Stomach (tissue), 9 donors: ENCODE data around the gene LEMD2. TPM values are rescaled to one million over a fixed set of nuclear protein-coding genes. Genes with fewer than 3 reads are reported as not detected.

Source experiments
- DNase-seq, 2 donors: peaks; one replicate each; pipeline versions ENCODE4 v3.0.0 to v3.0.0-alpha.2; 2013 to 2019
- H3K27ac ChIP-seq, 5 donors: fragments of 200-600 bp in 4 of 5; sonication (generic) in 4 of 5; one replicate each; pipeline ENCODE4 v1.5.1; 2013 to 2019; ENCODE audit warnings: mild to moderate bottlenecking in 1 of 5, moderate library complexity in 1 of 5
- H3K27me3 ChIP-seq, 3 donors: fragments of 200-600 bp; sonication (generic); one replicate each; pipeline ENCODE4 v1.5.1; 2017 to 2019; ENCODE audit warnings: mixed run types in 1 of 3
- H3K36me3 ChIP-seq, 4 donors: fragments of 200-600 bp; sonication (generic); 1 replicate in 3 of 4; 2 replicates in 1 of 4; pipeline ENCODE4 v1.5.1; 2016 to 2019
- H3K4me1 ChIP-seq, 4 donors: fragments of 200-600 bp; sonication (generic); one replicate each; pipeline ENCODE4 v1.5.1; 2016 to 2019
- H3K4me3 ChIP-seq, 4 donors: fragments of 200-600 bp; sonication (generic) in 3 of 4; one replicate each; pipeline ENCODE4 v1.5.1; 2016 to 2019; ENCODE audit warnings: mild to moderate bottlenecking in 1 of 4
- H3K9me3 ChIP-seq, 4 donors: fragments of 200-600 bp; sonication (generic); one replicate each; pipeline ENCODE4 v1.5.1; 2016 to 2019
- EP300 ChIP-seq: sonication (generic); formaldehyde crosslinking; IDR thresholded peaks from one replicate; pipeline ENCODE4 v1.6.1; 2017; ENCODE audit warnings: antibody characterized with exemption
- POLR2A ChIP-seq, 4 donors: fragments of 450-650 bp; IDR thresholded peaks; one replicate each; pipeline ENCODE4 v1.6.1; 2016; ENCODE audit warnings: antibody characterized with exemption in 4 of 4, control low read depth in 2 of 4, mild to moderate bottlenecking in 1 of 4, moderate library complexity in 1 of 4
- POLR2AphosphoS5 ChIP-seq, 3 donors: sonication (generic); formaldehyde crosslinking; IDR thresholded peaks; one replicate each; pipeline ENCODE4 v1.6.1; 2016; ENCODE audit warnings: antibody characterized with exemption in 3 of 3
- WGBS, 5 donors: extraction: QIAGEN DNeasy Blood & Tissue Kit in 3 of 5; methylation state at CpG; one replicate each; pipeline versions ENCODE4 v1.1.5 to v1.1.7; 2013 to 2018; 5-methylcytosine and 5-hydroxymethylcytosine counted together
- intact Hi-C: fragments of 100-400 bp; cut with DNase I; formaldehyde crosslinking; loops from one replicate; pipeline ENCODE4 v1.15.1; 2023; ENCODE audit warnings: low total_unique reads
- polyA plus RNA-seq, 3 donors: library from polyadenylated mRNA; stranded (reverse); fragments of 200-250 nt; gene quantifications; one replicate each; pipeline ENCODE4 v1.2.3, GENCODE V29; 2013
- total RNA-seq, 5 donors: library from RNA; depleted of rRNA; stranded (reverse); fragments of >200 nt; gene quantifications; one replicate each; pipeline versions ENCODE4 v1.1.0 to v1.2.3, GENCODE V29; 2014 to 2016
- donor health status: healthy with polysubstance abuse.
- donor health status: Bipolar disorder and iron deficiency.
- donor health status: healthy.

Gene LEMD2
- total and polyA plus RNA-seq, 8 donors: 22.0 to 428 (median 54.2) TPM

DNA sequence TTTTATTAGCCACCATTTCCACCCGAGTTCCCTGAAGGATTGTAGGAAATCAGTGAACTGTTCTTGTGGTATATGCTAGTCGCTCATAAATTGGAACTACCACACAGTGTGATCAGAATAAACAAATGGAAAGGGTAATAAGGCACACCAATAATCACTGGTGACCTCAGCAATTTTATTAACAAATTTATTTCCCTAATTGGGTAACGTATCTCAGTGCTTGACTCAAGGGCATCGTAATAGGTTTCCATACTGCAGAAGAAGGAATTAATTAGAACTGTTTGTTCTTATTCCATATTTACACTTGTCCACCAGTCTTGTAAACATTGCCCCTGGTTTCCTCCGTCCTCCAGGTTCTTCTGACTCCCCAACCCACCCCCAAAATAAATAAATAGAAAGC lies 67.4 kb downstream of the LEMD2 start:
- H3K4me1 ChIP-seq: peaks cover 55 to 69% (median 57%) of the 10 kb centered on the region in 4 donors

More for the DNA sequence above, 67.4 kb downstream of the LEMD2 start:
- TF ChIP-seq POLR2A (IDR thresholded peaks at IDR 0.05) (no peak), EP300 (no peak), POLR2AphosphoS5 (IDR thresholded peaks at IDR 0.05) (no peak)
- H3K36me3 ChIP-seq: no peaks in the 10 kb centered on the region
- H3K27ac ChIP-seq: peak overlapping the region in 4 of 5 donors; percentile 75 to 87 (median 81)
- intact Hi-C loops: no loop called here
- no peak for DNase-seq
- WGBS, 5 donors: 36 to 61% (median 43%) methylated on average over 5 of the region's 5 CpGs
- H3K9me3 ChIP-seq: no peaks in the 10 kb centered on the region
- no peak overlapping the region for H3K4me3 ChIP-seq
- no peaks in the 10 kb centered on the region for H3K27me3 ChIP-seq

Other genes with a start within 250 kb of the LEMD2 start
- 10 to 100 TPM in 3 of 5 donors, 1 to 10 TPM in 2; 2.9 to 97.0 (median 22.3) TPM for gene BAK1, start 208.9 kb downstream of the LEMD2 start, total RNA-seq
- gene BAK1, start 208.9 kb downstream of the LEMD2 start, polyA plus RNA-seq: 10 to 100 TPM; 14.6 to 31.5 (median 24.6) TPM
- 100 to 1,000 TPM in 3 of 5 donors, 10 to 100 TPM in 2; 46.3 to 149 (median 105) TPM for gene ITPR3, start 167.8 kb downstream of the LEMD2 start, total RNA-seq
- gene ITPR3, start 167.8 kb downstream of the LEMD2 start, polyA plus RNA-seq: 10 to 100 TPM; 14.1 to 17.1 (median 14.3) TPM
- 10 to 100 TPM in 3 of 5 donors, 1 to 10 TPM in 2; 4.7 to 25.4 (median 15.4) TPM for gene UQCC2, start 77.4 kb downstream of the LEMD2 start, total RNA-seq
- gene UQCC2, start 77.4 kb downstream of the LEMD2 start, polyA plus RNA-seq: 100 to 1,000 TPM in 1 of 3 donors, 10 to 100 TPM in 2; 83.1 to 109 (median 93.7) TPM
- 10 to 100 TPM in 1 of 5 donors, 1 to 10 TPM in 1, under 1 TPM in 1, not detected in 2; 0.58 to 73.5 (median 1.1) TPM for gene IP6K3, start 42.2 kb downstream of the LEMD2 start, total RNA-seq
- gene IP6K3, start 42.2 kb downstream of the LEMD2 start, polyA plus RNA-seq: 1 to 10 TPM; 1.3 to 3.4 (median 2.5) TPM
- gene MLN, start 14.9 kb upstream of the LEMD2 start, total RNA-seq: not detected
- not detected for gene MLN, start 14.9 kb upstream of the LEMD2 start, polyA plus RNA-seq